HG03521 (cell line): Measurements from ENCODE around the gene YWHAE.

Experiments
- ATAC-seq: cut with Tn5 transposase; IDR thresholded peaks from one replicate; pipeline ENCODE4 v1.9.1; 2021; ENCODE audit warnings: mild to moderate bottlenecking, moderate library complexity; ENCODE audit not compliant: unreplicated experiment

The YWHAE gene

GRCh38 chr17:1298606-1299005, 101.4 kb downstream of the YWHAE start:
- ATAC-seq = no peak
